Tibial artery (tissue), 4 donors: ENCODE measurements around the gene RXYLT1.

Experiments
- DNase-seq, 2 donors: peaks; one replicate each; pipeline ENCODE4 v3.0.0-alpha.2; 2019
- H3K27ac ChIP-seq, 2 donors: fragments of 200-600 bp; sonication (generic) in 1 of 2; 1 replicate in 1 of 2; 2 replicates in 1 of 2; pipeline ENCODE4 v1.5.1; 2018 to 2019; ENCODE audit warnings: mild to moderate bottlenecking in 1 of 2
- H3K27me3 ChIP-seq, 2 donors: fragments of 200-600 bp; sonication (generic) in 1 of 2; one replicate each; pipeline versions ENCODE4 v1.5.1 to v1.6.0; 2016 to 2019
- H3K36me3 ChIP-seq, 3 donors: fragments of 200-600 bp; sonication (generic) in 2 of 3; one replicate each; pipeline ENCODE4 v1.5.1; 2016 to 2019; ENCODE audit warnings: mild to moderate bottlenecking in 2 of 3
- H3K4me1 ChIP-seq, 4 donors: fragments of 200-600 bp; sonication (generic) in 2 of 4; 1 replicate in 3 of 4; 2 replicates in 1 of 4; pipeline ENCODE4 v1.5.1; 2016 to 2019
- H3K4me3 ChIP-seq, 2 donors: fragments of 200-600 bp; sonication (generic) in 1 of 2; 1 replicate in 1 of 2; 2 replicates in 1 of 2; pipeline ENCODE4 v1.5.1; 2018 to 2019; ENCODE audit warnings: mild to moderate bottlenecking in 2 of 2
- H3K9me3 ChIP-seq, 3 donors: fragments of 200-600 bp; sonication (generic) in 1 of 3; one replicate each; pipeline ENCODE4 v1.5.1; 2016 to 2019
- intact Hi-C: fragments of 100-400 bp; cut with DNase I; formaldehyde crosslinking; loops from one replicate; pipeline ENCODE4 v1.15.0; 2023; ENCODE audit warnings: low total_unique reads
- TF ChIP-seq, protein P1 (sequence below), 2 experiments: fragments of 200-600 bp in 1 of 2; fragments of 450-650 bp in 1 of 2; IDR thresholded peaks; one replicate each; pipeline ENCODE4 v1.5.1; 2017 to 2019; ENCODE audit warnings: antibody characterized with exemption in 2 of 2, mild to moderate bottlenecking in 1 of 2, moderate library complexity in 1 of 2

RXYLT1 gene

DNA sequence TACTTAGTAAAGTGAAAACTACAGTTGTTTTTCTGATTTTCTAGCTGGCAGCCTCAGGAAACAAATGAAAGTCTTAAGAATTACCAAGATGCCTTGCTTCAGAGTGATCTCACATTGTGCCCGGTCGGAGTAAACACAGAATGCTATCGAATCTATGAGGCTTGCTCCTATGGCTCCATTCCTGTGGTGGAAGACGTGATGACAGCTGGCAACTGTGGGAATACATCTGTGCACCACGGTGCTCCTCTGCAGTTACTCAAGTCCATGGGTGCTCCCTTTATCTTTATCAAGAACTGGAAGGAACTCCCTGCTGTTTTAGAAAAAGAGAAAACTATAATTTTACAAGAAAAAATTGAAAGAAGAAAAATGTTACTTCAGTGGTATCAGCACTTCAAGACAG, 28.9 kb downstream of the RXYLT1 start:
- Histone ChIP-seq H3K4me1 (no peaks in the 10 kb centered on the region), H3K36me3 (peaks cover 4 to 39% (median 31%) of the 10 kb centered on the region in 3 donors), H3K9me3 (no peaks in the 10 kb centered on the region), H3K27me3 (no peaks in the 10 kb centered on the region), H3K27ac (no peak overlapping the region), H3K4me3 (no peak overlapping the region)
- intact Hi-C loops: loop anchor here (10.0 kb wide), 1 partner anchor 134 kb away; no protein-coding TSS in a partner anchor
- DNase-seq: no peak
- TF ChIP-seq, protein P1, sequence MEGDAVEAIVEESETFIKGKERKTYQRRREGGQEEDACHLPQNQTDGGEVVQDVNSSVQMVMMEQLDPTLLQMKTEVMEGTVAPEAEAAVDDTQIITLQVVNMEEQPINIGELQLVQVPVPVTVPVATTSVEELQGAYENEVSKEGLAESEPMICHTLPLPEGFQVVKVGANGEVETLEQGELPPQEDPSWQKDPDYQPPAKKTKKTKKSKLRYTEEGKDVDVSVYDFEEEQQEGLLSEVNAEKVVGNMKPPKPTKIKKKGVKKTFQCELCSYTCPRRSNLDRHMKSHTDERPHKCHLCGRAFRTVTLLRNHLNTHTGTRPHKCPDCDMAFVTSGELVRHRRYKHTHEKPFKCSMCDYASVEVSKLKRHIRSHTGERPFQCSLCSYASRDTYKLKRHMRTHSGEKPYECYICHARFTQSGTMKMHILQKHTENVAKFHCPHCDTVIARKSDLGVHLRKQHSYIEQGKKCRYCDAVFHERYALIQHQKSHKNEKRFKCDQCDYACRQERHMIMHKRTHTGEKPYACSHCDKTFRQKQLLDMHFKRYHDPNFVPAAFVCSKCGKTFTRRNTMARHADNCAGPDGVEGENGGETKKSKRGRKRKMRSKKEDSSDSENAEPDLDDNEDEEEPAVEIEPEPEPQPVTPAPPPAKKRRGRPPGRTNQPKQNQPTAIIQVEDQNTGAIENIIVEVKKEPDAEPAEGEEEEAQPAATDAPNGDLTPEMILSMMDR (IDR thresholded peaks at IDR 0.05): no peak

DNA sequence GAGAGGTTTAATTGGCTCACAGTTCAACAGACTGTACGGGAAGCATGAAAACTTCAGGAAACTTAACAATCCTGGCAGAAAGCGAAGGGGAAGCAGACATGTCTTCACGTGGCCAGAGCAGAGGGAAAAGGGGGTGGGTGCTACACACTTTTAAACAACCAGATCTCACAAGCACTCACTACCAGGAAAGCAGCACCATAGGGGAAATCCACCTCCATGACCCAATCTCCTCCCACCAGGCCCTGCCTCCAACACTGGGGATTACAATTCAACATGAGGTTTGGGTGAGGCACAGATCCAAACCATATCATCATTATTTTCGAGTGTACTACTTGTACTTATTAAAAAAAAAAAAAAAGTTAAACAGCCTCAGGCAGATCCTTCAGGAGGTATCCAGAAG, 29.9 kb downstream of the RXYLT1 start:
- Histone ChIP-seq H3K9me3 (no peaks in the 10 kb centered on the region), H3K4me1 (no peaks in the 10 kb centered on the region), H3K36me3 (peaks cover 4 to 39% (median 31%) of the 10 kb centered on the region in 3 donors), H3K27ac (no peak overlapping the region), H3K4me3 (no peak overlapping the region), H3K27me3 (no peaks in the 10 kb centered on the region)
- no peak for DNase-seq
- intact Hi-C loops: loop anchor here (10.0 kb wide), 1 partner anchor 135 kb away; no protein-coding TSS in a partner anchor
- TF ChIP-seq, protein P1 (IDR thresholded peaks at IDR 0.05): no peak

DNA sequence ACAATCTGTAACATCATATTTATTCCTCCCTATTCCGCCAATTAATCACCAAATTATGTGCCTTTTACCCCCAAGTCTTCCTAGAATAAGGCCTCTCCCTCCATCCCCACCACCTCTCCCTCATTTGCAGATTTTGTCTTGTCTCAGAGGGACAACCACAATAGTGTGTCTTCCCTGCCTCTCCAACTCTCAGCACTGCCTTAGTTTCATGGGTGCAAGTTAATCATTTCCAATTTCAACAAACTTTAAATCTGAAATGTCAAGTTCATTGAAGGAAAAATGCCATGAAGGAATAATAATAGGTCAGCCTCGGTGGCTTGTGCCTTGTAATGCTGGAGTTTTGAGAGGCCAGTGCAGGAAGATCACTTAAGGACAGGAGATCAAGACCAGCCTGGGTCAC, 31.6 kb downstream of the RXYLT1 start:
- Histone ChIP-seq H3K36me3 (peaks cover 0 to 27% (median 20%) of the 10 kb centered on the region in 3 donors), H3K27me3 (no peaks in the 10 kb centered on the region), H3K27ac (no peak overlapping the region), H3K4me3 (no peak overlapping the region), H3K9me3 (no peaks in the 10 kb centered on the region), H3K4me1 (no peaks in the 10 kb centered on the region)
- DNase-seq: no peak
- TF ChIP-seq, protein P1 (IDR thresholded peaks at IDR 0.05): no peak
- intact Hi-C loops: no loop called here

DNA sequence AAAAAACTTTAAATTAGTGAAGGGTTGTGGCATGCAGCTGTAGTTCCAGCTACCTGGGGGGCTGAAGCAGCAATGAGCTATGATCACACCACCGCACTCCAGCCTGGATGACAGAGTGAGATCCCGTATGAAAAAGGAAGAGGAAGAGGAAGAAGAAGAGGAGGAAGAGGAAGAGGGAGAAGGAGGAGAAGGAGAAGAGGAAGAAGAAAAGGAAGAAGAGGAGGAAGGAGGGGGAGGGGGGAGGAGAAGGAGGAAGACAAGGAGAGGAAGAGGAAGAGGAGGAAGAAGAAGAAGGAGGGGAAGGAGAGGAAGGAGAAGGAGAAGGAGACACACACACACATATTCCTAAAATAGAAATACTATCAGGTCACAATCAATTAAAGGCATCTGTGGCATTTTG, 32.0 kb downstream of the RXYLT1 start:
- H3K27ac ChIP-seq: no peak overlapping the region
- no peak overlapping the region for H3K4me3 ChIP-seq
- TF ChIP-seq, protein P1 (IDR thresholded peaks at IDR 0.05): no peak
- no peaks in the 10 kb centered on the region for H3K4me1 ChIP-seq
- H3K27me3 ChIP-seq: no peaks in the 10 kb centered on the region
- H3K9me3 ChIP-seq: no peaks in the 10 kb centered on the region
- intact Hi-C loops: no loop called here
- peaks cover 0 to 23% (median 15%) of the 10 kb centered on the region in 3 donors for H3K36me3 ChIP-seq
- no peak for DNase-seq

DNA sequence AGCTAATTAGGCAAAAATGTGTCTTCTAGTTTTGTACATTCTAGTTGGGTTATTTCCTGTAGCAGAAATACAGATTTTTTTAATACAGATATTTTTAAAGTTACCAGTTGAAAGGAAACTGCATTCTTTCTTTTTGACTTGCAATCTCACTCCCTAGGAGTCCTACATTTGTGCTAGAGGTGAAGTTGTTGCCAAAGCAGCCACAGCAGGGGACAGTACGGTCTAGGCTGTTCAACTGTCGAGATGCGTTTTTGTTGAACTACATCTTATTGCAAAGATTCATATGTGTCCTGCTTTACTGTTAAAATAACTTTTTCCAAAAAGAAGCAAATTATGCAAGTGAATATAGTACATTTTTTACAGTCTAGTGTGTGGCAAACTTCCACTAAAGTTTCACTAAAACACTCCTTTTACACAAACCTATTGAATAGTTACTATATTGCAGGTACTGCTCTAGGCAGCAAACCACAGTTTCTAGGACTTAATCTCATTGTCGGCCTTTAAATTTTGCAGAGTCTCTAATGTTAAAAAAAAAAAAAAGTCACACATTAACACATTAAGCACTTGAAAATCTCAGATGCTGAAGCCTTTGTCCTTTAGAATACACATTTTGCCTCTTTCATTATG, 34.5 kb downstream of the RXYLT1 start:
- Histone ChIP-seq H3K4me1 (no peaks in the 10 kb centered on the region), H3K36me3 (no peaks in the 10 kb centered on the region), H3K9me3 (no peaks in the 10 kb centered on the region), H3K27ac (no peak overlapping the region), H3K4me3 (no peak overlapping the region), H3K27me3 (no peaks in the 10 kb centered on the region)
- intact Hi-C loops: no loop called here
- TF ChIP-seq, protein P1 (IDR thresholded peaks at IDR 0.05): no peak
- DNase-seq: no peak

DNA sequence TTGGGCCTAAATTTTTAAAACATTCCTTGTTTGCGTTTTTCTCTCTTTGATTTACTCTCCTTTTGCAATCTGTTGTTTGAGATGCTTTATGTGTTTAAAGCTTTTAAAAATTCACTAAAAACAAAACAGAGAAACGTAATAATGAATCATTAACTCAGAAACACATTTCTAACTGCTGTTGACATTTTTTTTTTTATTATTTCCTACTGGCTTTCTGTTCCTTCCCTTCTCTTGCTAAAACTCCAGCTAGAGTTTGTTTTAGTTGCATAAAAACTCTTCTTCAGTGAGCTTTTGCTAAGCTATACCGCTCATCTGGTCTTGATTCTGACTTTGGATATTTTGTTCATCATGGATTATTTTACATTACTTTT, 35.8 kb downstream of the RXYLT1 start:
- Histone ChIP-seq H3K27ac (no peak overlapping the region), H3K4me3 (no peak overlapping the region), H3K4me1 (no peaks in the 10 kb centered on the region), H3K36me3 (no peaks in the 10 kb centered on the region), H3K9me3 (no peaks in the 10 kb centered on the region), H3K27me3 (no peaks in the 10 kb centered on the region)
- intact Hi-C loops: no loop called here
- no peak for DNase-seq
- TF ChIP-seq, protein P1 (IDR thresholded peaks at IDR 0.05): no peak
